HG03103 (cell line): ENCODE results near the gene CAMTA1.

Source experiments
- ATAC-seq: cut with Tn5 transposase; IDR thresholded peaks from one replicate; pipeline ENCODE4 v1.9.1; 2021; ENCODE audit warnings: low read depth; ENCODE audit not compliant: unreplicated experiment

CAMTA1 gene

GRCh38 chr1:7450838-7451237, 665.6 kb downstream of the CAMTA1 start:
- ATAC-seq = no peak

GRCh38 chr1:7453038-7453437, 667.8 kb downstream of the CAMTA1 start:
- no peak for ATAC-seq

DNA sequence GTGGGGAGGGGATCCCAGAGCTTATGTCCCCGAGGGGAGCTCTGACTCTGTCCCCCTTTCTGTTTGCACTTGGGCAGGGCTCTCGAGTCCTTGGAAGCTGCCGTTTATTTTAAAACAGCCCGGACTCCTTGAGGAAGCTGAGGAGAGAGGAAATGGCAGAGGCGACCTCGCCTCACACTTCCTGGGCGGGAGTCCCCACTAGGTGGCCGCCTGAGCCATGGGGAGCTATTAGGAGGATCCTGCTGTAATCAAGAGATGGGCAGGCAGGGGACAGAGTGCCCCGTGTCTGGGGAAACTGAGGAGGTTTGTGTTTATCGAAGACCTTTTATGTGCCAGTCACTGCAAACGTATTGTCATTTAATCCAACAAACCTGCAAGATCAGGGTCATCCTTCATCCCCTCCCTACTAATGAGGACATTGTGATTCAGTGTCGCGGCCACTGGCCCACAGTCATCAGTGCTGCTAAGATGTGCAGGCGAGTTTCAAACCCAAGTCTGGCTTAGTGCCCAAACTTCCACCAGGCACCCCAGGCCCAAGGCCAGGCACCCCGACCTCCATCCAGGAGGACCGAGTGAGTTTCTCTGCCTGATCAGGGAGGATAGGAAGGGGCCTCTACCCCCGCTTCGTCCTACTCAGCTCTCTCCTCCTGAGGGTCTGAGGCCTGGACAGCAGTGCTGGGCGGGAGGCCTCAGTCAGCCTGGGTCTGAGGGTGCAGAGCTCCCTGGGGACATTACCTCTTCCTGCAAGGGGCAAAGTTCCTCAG, 669.0 kb downstream of the CAMTA1 start:
- ATAC-seq = no peak

DNA sequence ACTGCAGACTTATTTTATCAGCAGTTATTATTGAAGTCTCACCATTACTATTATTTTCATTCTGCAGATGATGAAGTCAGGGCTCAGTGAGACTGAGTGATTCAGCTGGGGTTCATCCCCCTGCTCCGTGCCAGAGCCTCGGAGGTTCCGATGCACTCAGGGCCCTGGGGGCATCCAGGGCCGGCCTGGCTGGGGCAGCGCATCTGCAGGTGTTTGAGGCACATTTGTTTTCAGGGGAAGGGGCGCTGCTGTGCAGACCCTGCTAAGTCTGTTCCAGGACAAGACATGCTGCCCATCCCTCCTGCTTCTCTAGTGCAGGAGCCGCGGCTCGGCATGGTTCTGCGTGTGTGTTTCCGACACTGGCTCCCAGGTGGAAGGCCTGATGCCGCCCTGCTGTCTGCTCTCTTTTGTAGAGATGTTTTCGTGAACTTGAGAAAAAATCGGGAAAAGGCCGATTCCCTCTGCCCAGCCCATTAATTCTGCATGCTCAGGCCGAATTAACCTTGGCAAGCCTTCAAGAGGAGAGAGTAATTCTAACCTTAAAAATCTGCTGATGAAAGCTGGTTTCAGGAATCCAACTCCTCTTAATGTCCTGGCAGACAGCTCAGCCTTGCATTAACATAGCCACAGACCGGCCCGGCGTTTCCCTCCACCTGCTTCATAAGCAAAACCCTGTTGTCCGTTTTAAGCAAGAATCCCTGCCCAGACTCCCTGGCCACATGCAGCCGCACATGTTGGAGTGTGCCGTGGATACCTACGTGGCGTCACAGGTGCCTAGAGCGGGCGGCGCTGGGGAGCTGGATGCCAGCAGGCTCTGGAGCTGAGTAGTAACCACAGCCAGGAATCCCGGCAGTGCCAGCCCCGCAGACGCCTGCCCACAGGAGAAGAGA, 669.9 kb downstream of the CAMTA1 start:
- ATAC-seq = no peak

DNA sequence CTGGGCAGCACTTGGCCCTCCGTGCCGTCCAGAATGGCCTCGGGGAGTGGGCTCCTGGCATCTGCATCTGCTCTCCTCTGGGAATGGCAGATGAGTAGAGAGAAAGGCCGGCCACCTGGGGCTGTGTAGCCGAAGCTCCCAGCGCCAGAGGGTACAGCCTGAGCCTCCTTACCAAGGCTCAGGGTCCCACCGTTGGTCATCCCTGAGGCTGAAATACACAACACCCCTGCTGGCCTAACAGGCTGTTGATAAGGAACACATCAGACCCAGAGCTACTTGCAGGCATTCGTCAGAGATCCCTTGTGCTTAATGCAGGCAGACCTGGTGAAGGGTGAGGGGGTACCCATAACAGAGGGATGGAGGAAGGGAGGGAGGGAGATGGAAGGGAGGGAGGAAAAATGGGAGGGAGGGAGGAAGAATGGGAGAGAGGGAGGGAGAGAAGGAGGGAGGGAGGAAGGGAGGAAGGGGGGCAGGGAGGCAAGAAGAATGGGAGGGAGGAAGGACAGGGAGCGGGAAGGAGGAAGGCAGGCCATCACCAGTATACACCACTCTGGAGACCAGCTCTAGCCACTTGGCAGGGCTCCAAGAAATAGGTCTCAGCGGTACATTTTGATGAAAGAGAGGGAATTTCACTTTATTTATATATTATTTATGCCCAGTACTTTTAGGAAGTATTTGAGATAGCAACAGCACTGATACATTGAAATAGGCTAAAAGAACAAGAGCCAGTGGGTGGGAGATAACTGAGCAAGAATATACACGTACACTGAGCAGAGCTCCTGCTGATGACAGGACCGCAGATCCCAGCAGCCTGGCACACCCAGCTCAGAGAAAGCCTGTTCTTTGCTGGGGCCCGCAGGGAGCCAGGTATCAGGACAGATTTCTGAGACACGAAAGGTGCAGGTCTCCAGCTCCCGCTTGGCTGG, 670.8 kb downstream of the CAMTA1 start:
- ATAC-seq = no peak

- ATAC-seq = no peak
These were observed 671.4 kb downstream of the CAMTA1 start for GRCh38 chr1:7456722-7457082.

DNA sequence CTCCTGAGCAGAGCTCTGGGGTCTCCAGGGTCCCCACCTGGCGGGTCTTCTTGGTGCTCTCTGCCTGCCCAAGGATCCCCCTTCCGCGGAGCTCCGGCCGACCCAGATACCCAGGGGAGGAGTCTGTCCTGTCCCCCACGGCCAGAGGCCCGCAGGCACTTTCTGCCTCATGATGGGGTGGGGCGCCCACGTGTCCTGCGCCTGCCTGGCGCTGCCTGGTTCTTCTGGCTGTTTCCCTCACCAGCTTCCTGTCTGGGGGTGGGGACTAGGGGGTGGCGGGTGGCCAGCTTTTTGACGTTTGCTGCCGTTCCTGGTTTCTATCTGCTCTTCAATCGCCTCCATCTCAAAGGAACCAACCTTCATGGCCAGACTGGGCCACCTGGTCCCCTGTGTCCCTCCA, 672.6 kb downstream of the CAMTA1 start:
- ATAC-seq = no peak

- no peak for ATAC-seq
These were observed 673.7 kb downstream of the CAMTA1 start for GRCh38 chr1:7458946-7459345.

DNA sequence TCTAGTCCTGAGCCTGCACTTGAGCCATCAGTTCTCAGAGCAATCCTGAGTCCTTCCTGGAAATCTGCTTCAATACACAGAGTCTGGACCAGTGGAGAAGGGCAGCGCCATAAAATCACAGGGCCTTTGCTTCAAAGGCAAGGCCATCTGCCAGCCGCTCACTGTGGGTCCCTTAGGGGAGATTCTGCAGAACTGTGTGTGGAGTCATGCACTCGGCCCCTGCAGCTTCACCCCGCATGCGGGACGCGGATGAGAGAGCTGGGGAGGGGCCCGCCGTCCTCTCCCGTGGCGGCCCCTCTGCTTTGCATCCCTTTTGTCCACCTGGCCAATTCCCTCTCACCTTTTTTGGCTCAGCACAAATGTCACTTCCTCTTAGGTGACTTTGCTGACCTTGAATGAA, 674.7 kb downstream of the CAMTA1 start:
- no peak for ATAC-seq

- ATAC-seq = no peak
These were observed 675.6 kb downstream of the CAMTA1 start for GRCh38 chr1:7460807-7461206.

DNA sequence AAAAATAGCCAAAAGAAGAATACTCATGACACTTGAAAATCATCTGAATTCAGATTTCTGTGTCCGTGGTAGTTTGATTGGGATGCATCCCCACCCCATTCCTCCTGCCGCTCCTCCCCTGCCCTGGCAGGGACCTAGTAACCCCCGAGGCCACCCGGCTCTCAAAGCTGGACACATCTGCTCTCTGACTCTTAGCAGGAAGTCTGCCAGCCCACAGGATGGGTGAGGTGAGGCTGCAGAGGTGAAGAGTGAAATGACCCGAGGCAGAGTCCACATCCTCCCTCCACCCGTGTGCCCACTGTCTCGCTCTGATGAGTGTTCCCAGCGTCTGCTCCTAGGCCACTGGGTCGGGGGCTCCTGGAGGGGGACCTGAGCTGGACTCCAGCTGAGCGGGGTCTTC, 677.4 kb downstream of the CAMTA1 start:
- ATAC-seq = no peak

GRCh38 chr1:7463526-7463925, 678.3 kb downstream of the CAMTA1 start:
- no peak for ATAC-seq

DNA sequence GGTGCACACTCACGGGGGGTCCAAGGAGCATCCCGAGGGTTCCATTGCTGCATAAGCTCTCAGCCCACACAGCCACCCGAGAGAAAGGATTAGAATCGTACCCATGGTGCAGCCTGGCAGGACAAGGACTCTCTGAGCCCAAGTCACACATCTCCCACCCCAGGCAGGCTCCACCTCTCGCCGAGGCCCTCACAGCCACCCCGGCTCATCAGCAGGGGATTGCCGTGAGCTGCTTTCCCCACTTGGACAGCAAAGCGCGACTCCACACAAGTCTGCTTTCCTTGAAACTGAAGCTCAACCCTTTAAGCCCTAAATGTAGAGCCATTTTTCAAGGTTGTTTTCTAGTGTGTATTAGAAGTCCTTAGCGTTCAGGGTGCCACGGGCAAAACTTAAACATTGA, 679.5 kb downstream of the CAMTA1 start:
- no peak for ATAC-seq

- no peak for ATAC-seq
These were observed 682.4 kb downstream of the CAMTA1 start for GRCh38 chr1:7467476-7468175.

DNA sequence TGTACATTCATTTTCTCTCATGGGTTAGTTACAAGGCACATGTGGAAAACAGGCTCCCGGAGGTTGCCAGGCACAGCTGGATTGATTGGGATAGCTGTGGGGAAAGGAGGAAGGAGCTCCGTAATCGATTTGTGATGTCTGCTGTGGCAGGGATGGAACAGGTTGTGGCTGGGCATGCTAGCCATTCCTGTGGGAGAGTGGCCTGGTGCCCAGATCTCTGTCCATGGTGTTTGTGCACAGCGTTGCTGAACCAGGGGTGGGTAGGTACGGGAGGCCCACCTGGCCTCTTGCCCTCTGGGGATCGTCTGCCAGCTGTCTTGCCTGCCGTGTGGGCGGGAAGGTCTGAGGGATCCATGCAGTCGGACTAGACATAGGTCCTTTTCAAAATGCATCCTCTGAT, 683.0 kb downstream of the CAMTA1 start:
- ATAC-seq = no peak

GRCh38 chr1:7469255-7469938, 684.1 kb downstream of the CAMTA1 start:
- ATAC-seq = no peak

GRCh38 chr1:7470904-7471638, 685.8 kb downstream of the CAMTA1 start:
- ATAC-seq = no peak

- ATAC-seq = no peak
These were observed 686.6 kb downstream of the CAMTA1 start for GRCh38 chr1:7471836-7472235.
